Uterus (tissue), 4 donors: ENCODE measurements around the gene CCNA2. TPM values are rescaled to one million over a fixed set of nuclear protein-coding genes. Genes with fewer than 3 reads are reported as not detected.

Experiments used
- DNase-seq, 2 donors: peaks; one replicate each; pipeline ENCODE4 v3.0.0-alpha.2; 2019 to 2020
- H3K27ac ChIP-seq, 2 donors: fragments of 200-600 bp; sonication (generic); 1 replicate in 1 of 2; 2 replicates in 1 of 2; pipeline ENCODE4 v1.5.1; 2016 to 2018
- H3K27me3 ChIP-seq, 2 donors: fragments of 200-600 bp; sonication (generic); one replicate each; pipeline ENCODE4 v1.5.1; 2018 to 2019; ENCODE audit warnings: control low read depth in 1 of 2
- H3K36me3 ChIP-seq, 2 donors: fragments of 200-600 bp; sonication (generic); one replicate each; pipeline ENCODE4 v1.5.1; 2019; ENCODE audit warnings: control low read depth in 1 of 2
- H3K4me1 ChIP-seq, 2 donors: fragments of 200-600 bp; sonication (generic); one replicate each; pipeline ENCODE4 v1.5.1; 2018 to 2019; ENCODE audit warnings: control low read depth in 1 of 2
- H3K4me3 ChIP-seq, 2 donors: fragments of 200-600 bp; sonication (generic); 1 replicate in 1 of 2; 2 replicates in 1 of 2; pipeline ENCODE4 v1.5.1; 2018 to 2019; ENCODE audit warnings: mild to moderate bottlenecking in 1 of 2
- H3K9me3 ChIP-seq, 2 donors: fragments of 200-600 bp; sonication (generic); one replicate each; pipeline ENCODE4 v1.5.1; 2019; ENCODE audit warnings: control low read depth in 1 of 2
- CTCF ChIP-seq, 4 experiments: fragments of 200-600 bp in 2 of 4; fragments of 450-650 bp in 2 of 4; sonication (generic) in 2 of 4; IDR thresholded peaks; one replicate each; pipeline ENCODE4 v1.5.1; 2016 to 2019; ENCODE audit warnings: antibody characterized with exemption in 4 of 4, mild to moderate bottlenecking in 2 of 4, moderate library complexity in 1 of 4
- POLR2A ChIP-seq, 2 donors: fragments of 450-650 bp; IDR thresholded peaks; one replicate each; pipeline ENCODE4 v1.6.1; 2016; ENCODE audit warnings: antibody characterized with exemption in 2 of 2, mild to moderate bottlenecking in 1 of 2, moderate library complexity in 1 of 2
- intact Hi-C: fragments of 100-400 bp; cut with DNase I; formaldehyde crosslinking; loops from one replicate; pipeline ENCODE4 v1.15.1; 2023; ENCODE audit warnings: low total_unique reads
- total RNA-seq, 4 donors: library from RNA; depleted of rRNA in 3 of 4; stranded (reverse); fragments of >200 nt in 3 of 4; gene quantifications; one replicate each; pipeline versions ENCODE4 v1.1.0 to v1.2.4, GENCODE V29; 2014 to 2023
- donor health status: DM: yes; HTN: yes; CAD: no.

CCNA2 gene
- total RNA-seq, 4 donors from 2014 or later: 0.59 to 39.8 (median 3.7) TPM

DNA sequence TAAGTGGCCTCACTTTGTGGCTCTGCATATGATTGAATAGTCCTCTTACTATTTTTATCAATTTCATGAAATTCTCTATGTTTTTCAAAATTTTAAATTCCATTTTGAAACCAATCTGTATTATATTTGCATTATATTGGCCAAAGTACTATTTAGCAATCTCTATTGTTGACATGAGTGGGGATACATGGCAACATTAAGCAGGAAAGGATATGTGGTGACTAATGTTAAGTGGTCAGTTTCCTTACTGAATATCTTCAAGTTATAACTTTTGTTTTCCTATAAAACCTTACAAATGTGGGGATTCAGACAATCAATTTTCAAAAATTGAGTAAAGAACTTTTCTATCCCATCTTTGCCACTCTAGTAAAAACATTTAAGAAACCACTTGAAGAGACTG is 36.4 kb upstream of the CCNA2 start:
- H3K36me3 ChIP-seq: no peaks in the 10 kb centered on the region

GRCh38 chr4:121851354-121851753 is 27.7 kb upstream of the CCNA2 start:
- H3K4me1 ChIP-seq: no peaks in the 10 kb centered on the region
- no peak overlapping the region for H3K27ac ChIP-seq
- no peak for DNase-seq
- no peaks in the 10 kb centered on the region for H3K36me3 ChIP-seq
- no peak overlapping the region for H3K4me3 ChIP-seq
- no peaks in the 10 kb centered on the region for H3K9me3 ChIP-seq
- H3K27me3 ChIP-seq: no peaks in the 10 kb centered on the region
- TF ChIP-seq POLR2A (IDR thresholded peaks at IDR 0.05): no peak
- no peak for TF ChIP-seq CTCF (IDR thresholded peaks at IDR 0.05)
- intact Hi-C loops: no loop called here

More for the DNA sequence above, 36.4 kb upstream of the CCNA2 start:
- no peak overlapping the region for H3K4me3 ChIP-seq
- DNase-seq: no peak
- no peaks in the 10 kb centered on the region for H3K27me3 ChIP-seq
- intact Hi-C loops: no loop called here
- H3K4me1 ChIP-seq: no peaks in the 10 kb centered on the region
- no peak overlapping the region for H3K27ac ChIP-seq
- no peaks in the 10 kb centered on the region for H3K9me3 ChIP-seq
- no peak for TF ChIP-seq POLR2A (IDR thresholded peaks at IDR 0.05)
- no peak for TF ChIP-seq CTCF (IDR thresholded peaks at IDR 0.05)

DNA sequence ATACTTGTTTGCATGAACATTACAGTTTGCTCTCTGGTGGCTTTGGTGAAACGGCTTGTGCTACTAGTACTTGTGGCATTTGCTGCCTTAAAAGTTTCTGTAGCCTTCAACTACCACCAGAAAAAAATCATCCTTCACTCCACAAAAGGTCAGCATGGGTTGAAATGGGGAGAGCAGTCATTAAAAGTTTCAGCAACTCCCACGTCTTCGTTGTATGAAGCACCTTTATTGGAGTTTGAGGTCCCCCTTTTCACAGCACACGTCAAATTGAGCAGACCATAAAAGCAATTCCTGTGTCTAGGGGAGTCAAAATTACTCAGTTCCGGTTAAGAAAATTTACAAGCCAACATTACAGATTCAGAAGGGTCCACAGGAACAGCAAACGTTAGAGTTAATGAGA is 23.0 kb upstream of the CCNA2 start:
- H3K27ac ChIP-seq: no peak overlapping the region
- no peak for DNase-seq

GRCh38 chr4:121842862-121843261 is 19.2 kb upstream of the CCNA2 start:
- H3K27ac ChIP-seq: no peak overlapping the region
- H3K9me3 ChIP-seq: no peaks in the 10 kb centered on the region
- TF ChIP-seq POLR2A (IDR thresholded peaks at IDR 0.05): no peak
- no peak for TF ChIP-seq CTCF (IDR thresholded peaks at IDR 0.05)
- no peaks in the 10 kb centered on the region for H3K27me3 ChIP-seq
- H3K4me3 ChIP-seq: no peak overlapping the region
- no peak for DNase-seq
- H3K4me1 ChIP-seq: no peaks in the 10 kb centered on the region
- intact Hi-C loops: no loop called here
- no peaks in the 10 kb centered on the region for H3K36me3 ChIP-seq

More for the DNA sequence above, 23.0 kb upstream of the CCNA2 start:
- intact Hi-C loops: no loop called here
- Histone ChIP-seq H3K4me1 (no peaks in the 10 kb centered on the region), H3K4me3 (no peak overlapping the region), H3K36me3 (no peaks in the 10 kb centered on the region), H3K9me3 (no peaks in the 10 kb centered on the region), H3K27me3 (no peaks in the 10 kb centered on the region)
- TF ChIP-seq CTCF (IDR thresholded peaks at IDR 0.05): no peak
- TF ChIP-seq POLR2A (IDR thresholded peaks at IDR 0.05): no peak

- no peaks in the 10 kb centered on the region for H3K36me3 ChIP-seq
Measured at GRCh38 chr4:121838136-121838535, 14.5 kb upstream of the CCNA2 start.

More at GRCh38 chr4:121838136-121838535, 14.5 kb upstream of the CCNA2 start:
- TF ChIP-seq CTCF (IDR thresholded peaks at IDR 0.05) (no peak), POLR2A (IDR thresholded peaks at IDR 0.05) (no peak)
- H3K4me3 ChIP-seq: no peak overlapping the region
- DNase-seq: no peak
- H3K27ac ChIP-seq: no peak overlapping the region
- no peaks in the 10 kb centered on the region for H3K9me3 ChIP-seq
- no peaks in the 10 kb centered on the region for H3K4me1 ChIP-seq
- no peaks in the 10 kb centered on the region for H3K27me3 ChIP-seq
- intact Hi-C loops: no loop called here
